OCI-LY7 (cell line): ENCODE results near the gene CRCP. TPM values are rescaled to one million over a fixed set of nuclear protein-coding genes. Genes with fewer than 3 reads are reported as not detected.
"Not testable (repeated sequence)": the region's sequence is repeated elsewhere in the genome, so short reads cannot be mapped to it uniquely, and the experiment has no call there.

Experiments used
- BruUV-seq: library from RNA; stranded (reverse); fragments of 400-500 nt; replicated peaks from 2 replicates; lab custom pipeline; 2021; lab: Mats Ljungman, UMichigan
- CTCF ChIA-PET: fragments of 300-600 bp; sonication (Branson Sonifier 250); formaldehyde crosslinking; loops from one replicate; lab custom pipeline; 2022; ENCODE audit warnings: antibody characterized with exemption; ENCODE audit not compliant: unreplicated experiment; lab: Charles Lee
- POLR2A ChIA-PET: fragments of 300-600 bp; sonication (Branson Sonifier 250); formaldehyde crosslinking; loops from one replicate; lab custom pipeline; 2022; ENCODE audit warnings: antibody characterized with exemption; lab: Charles Lee
- DNase-seq: peaks from one replicate; pipeline ENCODE4 v3.0.0-alpha.2; 2015; ENCODE audit warnings: low spot score
- H2AFZ ChIP-seq: fragments of 200-600 bp; sonication (generic), shearing (Covaris generic); 2 replicates; pipeline ENCODE4 v1.6.1; 2014; ENCODE audit warnings: mild to moderate bottlenecking, antibody characterized with exemption, low read length, moderate library complexity
- H3K27ac ChIP-seq: fragments of 200-600 bp; sonication (generic); 2 replicates; pipeline ENCODE4 v1.5.1; 2014; ENCODE audit warnings: mixed run types, low read depth, mild to moderate bottlenecking, moderate library complexity, low read length, inconsistent platforms; ENCODE audit not compliant: poor library complexity, severe bottlenecking
- H3K36me3 ChIP-seq: fragments of 200-600 bp; sonication (generic); 2 replicates; pipeline ENCODE4 v1.6.1; 2014; ENCODE audit warnings: mild to moderate bottlenecking, antibody characterized with exemption, low read length, moderate library complexity, mixed read lengths; ENCODE audit not compliant: insufficient read depth
- H3K4me1 ChIP-seq: fragments of 200-600 bp; sonication (generic); 2 replicates; pipeline ENCODE4 v1.5.1; 2014; ENCODE audit warnings: mild to moderate bottlenecking, low read length; ENCODE audit not compliant: insufficient read depth, poor library complexity, severe bottlenecking
- H3K4me2 ChIP-seq: fragments of 200-600 bp; sonication (generic); 2 replicates; pipeline ENCODE4 v1.6.1; 2014; ENCODE audit warnings: mild to moderate bottlenecking, low read length
- H3K4me3 ChIP-seq: fragments of 200-600 bp; sonication (generic); 2 replicates; pipeline ENCODE4 v1.5.1; 2014; ENCODE audit warnings: mild to moderate bottlenecking, low read depth, low read length; ENCODE audit not compliant: poor library complexity, severe bottlenecking
- H3K79me2 ChIP-seq: fragments of 200-600 bp; sonication (generic); 2 replicates; pipeline ENCODE4 v1.6.1; 2016; ENCODE audit warnings: low read depth, mild to moderate bottlenecking, low read length, moderate library complexity, mixed read lengths; ENCODE audit not compliant: insufficient read depth
- H3K9me2 ChIP-seq: fragments of 200-600 bp; sonication (generic); 2 replicates; pipeline ENCODE4 v1.6.1; 2016; ENCODE audit warnings: mild to moderate bottlenecking, low read length, mixed read lengths; ENCODE audit not compliant: insufficient read depth
- H3K9me3 ChIP-seq: fragments of 200-600 bp; sonication (generic); 2 replicates; pipeline ENCODE4 v1.6.1; 2014; ENCODE audit warnings: mild to moderate bottlenecking, mixed run types, low read length, mixed read lengths
- H4K20me1 ChIP-seq: fragments of 200-600 bp; sonication (generic); 2 replicates; pipeline ENCODE4 v1.6.1; 2014; ENCODE audit warnings: mild to moderate bottlenecking, antibody characterized with exemption, low read length, moderate library complexity, mixed read lengths; ENCODE audit not compliant: insufficient read depth
- CTCF ChIP-seq: fragments of 200-600 bp; sonication (generic); conservative IDR thresholded peaks from 2 replicates; pipeline ENCODE4 v1.5.1; 2014; ENCODE audit warnings: mild to moderate bottlenecking, antibody characterized with exemption, low read length, moderate library complexity, mixed read lengths
- EZH2phosphoT487 ChIP-seq: fragments of 200-600 bp; sonication (generic); IDR thresholded peaks from 2 replicates; pipeline ENCODE4 v1.6.1; 2018; ENCODE audit warnings: low read depth, borderline replicate concordance, mild to moderate bottlenecking, mixed run types, antibody characterized with exemption, low read length, moderate library complexity, mixed read lengths
- intact Hi-C: fragments of 100-400 bp; cut with micrococcal nuclease; formaldehyde crosslinking; loops from one replicate; pipeline ENCODE4 v1.10.0; 2022; ENCODE audit not compliant: unreplicated experiment
- total RNA-seq, 2 experiments: library from RNA; depleted of rRNA in 1 of 2; stranded (reverse); fragments of >200 nt in 1 of 2; shearing (Covaris generic) in 1 of 2; gene quantifications; 2 replicates each; pipeline ENCODE4 v1.2.3, GENCODE V29; 2014 to 2022

CRCP gene
- total RNA-seq, 2 experiments from 2014 or later: 25.1 to 28.3 TPM

- Histone ChIP-seq H3K36me3 (no peaks in the 10 kb centered on the region), H3K4me1 (no peaks in the 10 kb centered on the region), H3K9me3 (no peaks in the 10 kb centered on the region), H3K4me2 (no peak overlapping the region), H2AFZ (no peak overlapping the region), H3K4me3 (no peak overlapping the region), H3K27ac (no peak overlapping the region), H4K20me1 (no peaks in the 10 kb centered on the region), H3K9me2 (no peaks in the 10 kb centered on the region), H3K79me2 (no peaks in the 10 kb centered on the region)
- POLR2A ChIA-PET: no interaction called here
- intact Hi-C loops: no loop called here
- TF ChIP-seq EZH2phosphoT487 (no peak), CTCF (no peak)
- no TSS peak for BruUV-seq
- no peak for DNase-seq
- CTCF ChIA-PET: no interaction called here
Measured at GRCh38 chr7:66070222-66070621, 44.4 kb upstream of the CRCP start.

- 0 out of 2 replicates have a peak, but pooled peaks have one; percentile 17 for TF ChIP-seq CTCF
- H2AFZ ChIP-seq, CTCF ChIA-PET, H3K79me2 ChIP-seq, H3K9me2 ChIP-seq, H3K9me3 ChIP-seq, H3K4me2 ChIP-seq, H3K4me3 ChIP-seq, POLR2A ChIA-PET, BruUV-seq, H4K20me1 ChIP-seq, H3K27ac ChIP-seq, H3K4me1 ChIP-seq, H3K36me3 ChIP-seq, intact Hi-C loops, DNase-seq: not testable (repeated sequence)
Measured at GRCh38 chr7:66072208-66072607, 42.4 kb upstream of the CRCP start.

GRCh38 chr7:66075590-66076461 lies 38.8 kb upstream of the CRCP start, which contains the start of gene ASL:
TSS of gene ASL (plus strand) at chr7:66075819. CDS start at chr7:66076082, 263 bp downstream.
- no peaks in the 10 kb centered on the region for H3K9me3 ChIP-seq
- H3K9me2 ChIP-seq: no peaks in the 10 kb centered on the region
- no peaks in the 10 kb centered on the region for H3K36me3 ChIP-seq
- peaks cover 7% of the 10 kb centered on the region for H3K4me1 ChIP-seq
- peak within 1 kb of the TSS; percentile 77 for H3K4me2 ChIP-seq
- BruUV-seq: no TSS peak
- no peaks in the 10 kb centered on the region for H3K79me2 ChIP-seq
- ChIA-PET POLR2A (interaction anchor here (0.6 to 1.0 kb wide), 6 partner anchors 9 to 264 kb away, joined by 3 to 8 read pairs (median 4); no protein-coding TSS in a partner anchor), CTCF (interaction anchor here (0.6 kb wide), 3 partner anchors 120 to 1190 kb away, joined by 3 read pairs; no protein-coding TSS in a partner anchor)
- H4K20me1 ChIP-seq: no peaks in the 10 kb centered on the region
- H2AFZ ChIP-seq: peak within 1 kb of the TSS; percentile 58
- no peak within 1 kb of the TSS for H3K27ac ChIP-seq
- peak within 1 kb of the TSS; percentile 73 for H3K4me3 ChIP-seq
- intact Hi-C loops: loop anchor here (5.0 kb wide), 1 partner anchor 94 kb away; the partner anchor contains the start of gene GUSB
- TF ChIP-seq CTCF: peak; percentile 51; the same call in 1 of the 2 replicates
- no peak for TF ChIP-seq EZH2phosphoT487
- DNase-seq: peak; percentile 92
